ENCODE data around the gene SLC20A1. TPM values are rescaled to one million over a fixed set of nuclear protein-coding genes. Genes with fewer than 3 reads are reported as not detected.

The SLC20A1 gene
- total RNA-seq, 1 experiment from 2014 or later = 99.9 TPM

- H4K20me1 ChIP-seq (ENCODE audit: insufficient read depth) = no peaks in the 10 kb centered on the region
- no peaks in the 10 kb centered on the region for H3K9me3 ChIP-seq (ENCODE audit: insufficient read depth, low read depth)
- no peaks in the 10 kb centered on the region for H3K27me3 ChIP-seq (ENCODE audit: insufficient read depth, low read depth)
- intact Hi-C loops (cut with micrococcal nuclease; ENCODE audit: unreplicated experiment) = loop anchor here (1.0 to 5.0 kb wide), 6 partner anchors 26 to 359 kb away; no protein-coding TSS in a partner anchor
- no peaks in the 10 kb centered on the region for H3K79me2 ChIP-seq (ENCODE audit: low read depth)
- TF ChIP-seq EZH2 (IDR thresholded peaks at IDR 0.05; ENCODE audit: low read depth) = no peak
- no peak for TF ChIP-seq CTCF (conservative IDR thresholded peaks at IDR 0.05)
- ChIA-PET POLR2A (ENCODE audit: unreplicated experiment) (interaction anchor here (0.7 kb wide), 1 partner anchor 45 kb away, joined by 6 read pairs; the partner anchor contains the start of gene SLC20A1), CTCF (interaction anchor here (0.6 to 2.1 kb wide), 7 partner anchors 9 to 195 kb away, joined by 3 to 10 read pairs (median 5); no protein-coding TSS in a partner anchor)
- no peaks in the 10 kb centered on the region for H3K9me2 ChIP-seq (ENCODE audit: insufficient read depth)
- H3K4me1 ChIP-seq (replicated peaks; ENCODE audit: insufficient read depth) = peaks cover 23% of the 10 kb centered on the region
- H3K4me3 ChIP-seq = peak overlapping the region; percentile 24; the same call in 1 of the 2 replicates
- BruUV-seq (replicated peaks) = no TSS peak
- no peak for DNase-seq
- no peak overlapping the region for H2AFZ ChIP-seq
- H3K27ac ChIP-seq = peak overlapping the region; percentile 41
- peak overlapping the region; percentile 66 for H3K4me2 ChIP-seq
- no peaks in the 10 kb centered on the region for H3F3A ChIP-seq (ENCODE audit: insufficient read depth, low read depth)
- H3K36me3 ChIP-seq (ENCODE audit: low read depth) = no peaks in the 10 kb centered on the region
These were observed 45.1 kb upstream of the SLC20A1 start for GRCh38 chr2:112600634-112601033.

- H3K36me3 ChIP-seq (ENCODE audit: low read depth) = no peaks in the 10 kb centered on the region
- H3K4me2 ChIP-seq = no peak overlapping the region; the same call in 1 of the 2 replicates
- ChIA-PET POLR2A (ENCODE audit: unreplicated experiment) (no interaction called here), CTCF (interaction anchor here (0.7 kb wide), 1 partner anchor 124 kb away, joined by 8 read pairs; no protein-coding TSS in a partner anchor)
- no peak overlapping the region for H3K27ac ChIP-seq
- intact Hi-C loops (cut with micrococcal nuclease; ENCODE audit: unreplicated experiment) = loop anchor here (5.0 kb wide), 1 partner anchor 341 kb away; no protein-coding TSS in a partner anchor
- no peaks in the 10 kb centered on the region for H3K79me2 ChIP-seq (ENCODE audit: low read depth)
- H3K9me3 ChIP-seq (ENCODE audit: insufficient read depth, low read depth) = no peaks in the 10 kb centered on the region
- BruUV-seq (replicated peaks) = no TSS peak
- peaks cover 23% of the 10 kb centered on the region for H3K4me1 ChIP-seq (replicated peaks; ENCODE audit: insufficient read depth)
- H4K20me1 ChIP-seq (ENCODE audit: insufficient read depth) = no peaks in the 10 kb centered on the region
- H3K4me3 ChIP-seq = no peak overlapping the region
- no peaks in the 10 kb centered on the region for H3K27me3 ChIP-seq (ENCODE audit: insufficient read depth, low read depth)
- H3F3A ChIP-seq (ENCODE audit: insufficient read depth, low read depth) = no peaks in the 10 kb centered on the region
- TF ChIP-seq CTCF (conservative IDR thresholded peaks at IDR 0.05) = no peak
- no peak for TF ChIP-seq EZH2 (IDR thresholded peaks at IDR 0.05; ENCODE audit: low read depth)
- no peaks in the 10 kb centered on the region for H3K9me2 ChIP-seq (ENCODE audit: insufficient read depth)
- no peak overlapping the region for H2AFZ ChIP-seq
- DNase-seq = no peak
These were observed 44.0 kb upstream of the SLC20A1 start for GRCh38 chr2:112601754-112602153.

GRCh38 chr2:112602917-112603316 is 42.8 kb upstream of the SLC20A1 start:
- Histone ChIP-seq H3K4me2 (no peak overlapping the region), H4K20me1 (ENCODE audit: insufficient read depth) (no peaks in the 10 kb centered on the region), H3K4me3 (no peak overlapping the region), H3K27ac (no peak overlapping the region), H3K4me1 (replicated peaks; ENCODE audit: insufficient read depth) (peaks cover 28% of the 10 kb centered on the region), H3K36me3 (ENCODE audit: low read depth) (no peaks in the 10 kb centered on the region), H3K9me3 (ENCODE audit: insufficient read depth, low read depth) (no peaks in the 10 kb centered on the region), H3K79me2 (ENCODE audit: low read depth) (no peaks in the 10 kb centered on the region), H3F3A (ENCODE audit: insufficient read depth, low read depth) (peaks cover 5% of the 10 kb centered on the region; the same call in 1 of the 2 replicates), H3K9me2 (ENCODE audit: insufficient read depth) (no peaks in the 10 kb centered on the region), H3K27me3 (ENCODE audit: insufficient read depth, low read depth) (no peaks in the 10 kb centered on the region), H2AFZ (no peak overlapping the region)
- no peak for DNase-seq
- intact Hi-C loops (cut with micrococcal nuclease; ENCODE audit: unreplicated experiment) = loop anchor here (5.0 kb wide), 1 partner anchor 339 kb away; no protein-coding TSS in a partner anchor
- POLR2A ChIA-PET (ENCODE audit: unreplicated experiment) = no interaction called here
- BruUV-seq (replicated peaks) = no TSS peak
- no peak for TF ChIP-seq EZH2 (IDR thresholded peaks at IDR 0.05; ENCODE audit: low read depth)
- TF ChIP-seq CTCF (conservative IDR thresholded peaks at IDR 0.05) = no peak
- CTCF ChIA-PET = interaction anchor here (0.6 to 0.7 kb wide), 2 partner anchors 117 to 230 kb away, joined by 4 to 8 read pairs; no protein-coding TSS in a partner anchor
